Measurements from ENCODE around the gene FEM1A. TPM values are rescaled to one million over a fixed set of nuclear protein-coding genes. Genes with fewer than 3 reads are reported as not detected.
A peak's percentile ranks its signal among the peaks of the same experiment; 100 is the strongest.
"Not testable (repeated sequence)": the region's sequence is repeated elsewhere in the genome, so short reads cannot be mapped to it uniquely, and the experiment has no call there.

The FEM1A gene
- total and polyA plus RNA-seq, 9 donors: 3.6 to 11.4 (median 9.1) TPM

DNA sequence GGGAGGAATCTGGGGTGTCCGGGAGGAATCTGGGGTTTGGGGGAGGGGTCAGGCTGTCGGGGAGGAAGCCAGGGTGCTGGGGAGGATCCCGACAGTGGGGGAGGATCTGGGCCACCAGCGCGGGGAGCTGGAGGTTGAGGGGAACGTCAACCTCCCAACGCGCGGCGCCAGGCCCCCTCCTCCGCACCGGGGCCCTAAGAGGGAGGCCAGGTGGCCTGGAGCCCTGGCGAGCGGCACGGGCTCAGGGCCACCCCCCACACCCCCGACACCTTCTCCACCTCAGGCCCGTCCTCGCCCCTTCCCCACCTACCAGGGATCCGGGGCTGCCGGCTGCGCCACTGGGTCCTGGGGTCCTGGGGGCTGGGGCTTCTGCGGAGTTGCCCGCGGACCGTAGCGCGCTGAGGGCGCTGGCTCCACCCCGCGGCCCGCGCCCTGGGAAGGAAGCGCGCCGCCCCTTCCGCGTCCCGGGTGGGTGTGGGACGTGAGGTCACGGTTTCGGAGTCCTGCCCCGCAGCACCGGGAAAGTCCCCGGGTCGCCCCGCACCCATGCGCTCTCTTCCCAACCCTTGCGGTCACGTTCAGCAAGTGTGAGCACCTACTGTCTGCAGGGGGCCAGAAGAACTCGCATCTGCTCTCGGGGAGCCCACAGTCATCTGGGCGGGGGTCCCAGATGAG lies 39.9 kb downstream of the FEM1A start, which contains the start of gene TICAM1:
TSS of gene TICAM1 (minus strand) at position 409 of the 675 bp plus-strand sequence. CDS start 13,335 bp downstream, outside the sequence.
- Histone ChIP-seq H3K4me3 (peak within 1 kb of the TSS; percentile 85), H3K27ac (peak within 1 kb of the TSS; percentile 79 to 92), H3K36me3 (no peaks in the 10 kb centered on the region), H3K9me3 (no peaks in the 10 kb centered on the region), H3K27me3 (no peaks in the 10 kb centered on the region), H3K4me1 (ENCODE audit: insufficient read depth) (peaks cover 2% of the 10 kb centered on the region)
- TF ChIP-seq, protein P1, sequence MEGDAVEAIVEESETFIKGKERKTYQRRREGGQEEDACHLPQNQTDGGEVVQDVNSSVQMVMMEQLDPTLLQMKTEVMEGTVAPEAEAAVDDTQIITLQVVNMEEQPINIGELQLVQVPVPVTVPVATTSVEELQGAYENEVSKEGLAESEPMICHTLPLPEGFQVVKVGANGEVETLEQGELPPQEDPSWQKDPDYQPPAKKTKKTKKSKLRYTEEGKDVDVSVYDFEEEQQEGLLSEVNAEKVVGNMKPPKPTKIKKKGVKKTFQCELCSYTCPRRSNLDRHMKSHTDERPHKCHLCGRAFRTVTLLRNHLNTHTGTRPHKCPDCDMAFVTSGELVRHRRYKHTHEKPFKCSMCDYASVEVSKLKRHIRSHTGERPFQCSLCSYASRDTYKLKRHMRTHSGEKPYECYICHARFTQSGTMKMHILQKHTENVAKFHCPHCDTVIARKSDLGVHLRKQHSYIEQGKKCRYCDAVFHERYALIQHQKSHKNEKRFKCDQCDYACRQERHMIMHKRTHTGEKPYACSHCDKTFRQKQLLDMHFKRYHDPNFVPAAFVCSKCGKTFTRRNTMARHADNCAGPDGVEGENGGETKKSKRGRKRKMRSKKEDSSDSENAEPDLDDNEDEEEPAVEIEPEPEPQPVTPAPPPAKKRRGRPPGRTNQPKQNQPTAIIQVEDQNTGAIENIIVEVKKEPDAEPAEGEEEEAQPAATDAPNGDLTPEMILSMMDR (IDR thresholded peaks at IDR 0.05): no peak
- peak; percentile 70 for TF ChIP-seq POLR2A (IDR thresholded peaks at IDR 0.05)
- peak; percentile 61 to 78 (median 66) for DNase-seq
- intact Hi-C loops (cut with DNase I): no loop called here
- 0 to 1% (median 0%) methylated on average over 40 to 52 of the region's 52 CpGs for WGBS, 3 donors

- WGBS, 3 donors: 20 to 30% (median 23%) methylated on average over 9 of the region's 9 CpGs
- intact Hi-C loops (cut with DNase I): not testable (repeated sequence)
Measured at GRCh38 chr19:4831979-4832340, 40.4 kb downstream of the FEM1A start.

GRCh38 chr19:4832776-4833175 lies 41.2 kb downstream of the FEM1A start:
- H3K4me1 ChIP-seq (ENCODE audit: insufficient read depth): peaks cover 2% of the 10 kb centered on the region
- H3K9me3 ChIP-seq: no peaks in the 10 kb centered on the region
- 91 to 92% (median 91%) methylated on average over 5 of the region's 5 CpGs for WGBS, 3 donors
- H3K27me3 ChIP-seq: no peaks in the 10 kb centered on the region
- H3K27ac ChIP-seq: no peak overlapping the region
- intact Hi-C loops (cut with DNase I): no loop called here
- TF ChIP-seq POLR2A (IDR thresholded peaks at IDR 0.05) (no peak), EP300 (IDR thresholded peaks at IDR 0.05) (no peak)
- TF ChIP-seq, protein P1 (IDR thresholded peaks at IDR 0.05): no peak
- H3K4me3 ChIP-seq: no peak overlapping the region
- no peak for DNase-seq
- H3K36me3 ChIP-seq: no peaks in the 10 kb centered on the region

More at GRCh38 chr19:4831979-4832340, 40.4 kb downstream of the FEM1A start:
- not testable (repeated sequence) for H3K27me3 ChIP-seq; DNase-seq; H3K4me1 ChIP-seq (ENCODE audit: insufficient read depth); H3K36me3 ChIP-seq; H3K9me3 ChIP-seq
- peak overlapping the region; percentile 79 to 92 for H3K27ac ChIP-seq
- H3K4me3 ChIP-seq: peak overlapping the region; percentile 85

- intact Hi-C loops (cut with DNase I): no loop called here
- Histone ChIP-seq H3K27me3 (no peaks in the 10 kb centered on the region), H3K9me3 (no peaks in the 10 kb centered on the region), H3K4me1 (ENCODE audit: insufficient read depth) (no peaks in the 10 kb centered on the region), H3K36me3 (no peaks in the 10 kb centered on the region), H3K4me3 (no peak overlapping the region), H3K27ac (no peak overlapping the region)
- TF ChIP-seq EP300 (IDR thresholded peaks at IDR 0.05) (no peak), POLR2A (IDR thresholded peaks at IDR 0.05) (no peak)
- TF ChIP-seq, protein P1 (IDR thresholded peaks at IDR 0.05): no peak
- no peak for DNase-seq
- WGBS, 3 donors: 88 to 94% (median 88%) methylated on average over 17 of the region's 17 CpGs
Measured at GRCh38 chr19:4839192-4839591, 47.7 kb downstream of the FEM1A start.

- H3K27ac ChIP-seq: no peak overlapping the region
Measured at GRCh38 chr19:4843647-4843965, 52.1 kb downstream of the FEM1A start.

More at GRCh38 chr19:4843647-4843965, 52.1 kb downstream of the FEM1A start:
- Histone ChIP-seq H3K9me3 (no peaks in the 10 kb centered on the region), H3K36me3 (no peaks in the 10 kb centered on the region), H3K4me1 (ENCODE audit: insufficient read depth) (peaks cover 4% of the 10 kb centered on the region), H3K27me3 (no peaks in the 10 kb centered on the region), H3K4me3 (no peak overlapping the region)
- no peak for TF ChIP-seq POLR2A (IDR thresholded peaks at IDR 0.05)
- TF ChIP-seq, protein P1 (IDR thresholded peaks at IDR 0.05): no peak
- no peak for TF ChIP-seq EP300 (IDR thresholded peaks at IDR 0.05)
- WGBS, 3 donors: 95 to 97% (median 96%) methylated on average over 6 of the region's 6 CpGs
- intact Hi-C loops (cut with DNase I): no loop called here
- DNase-seq: no peak
